HEK293 (cell line): ENCODE data around the gene MYCN.

Experiments used
- CTCF ChIA-PET: fragments of 350-600 bp; formaldehyde crosslinking; extraction: SDS; loops from one replicate; lab custom pipeline; 2021; ENCODE audit warnings: antibody characterized with exemption; lab: Yijun Ruan, JAX
- POLR2A ChIA-PET: fragments of 300-600 bp; formaldehyde crosslinking; extraction: SDS; loops from one replicate; lab custom pipeline; 2020; ENCODE audit warnings: antibody characterized with exemption, inconsistent platforms; lab: Yijun Ruan, JAX
- H3K27ac ChIP-seq: fragments of 200-500 bp; sonication (Bioruptor generic); 2 replicates; pipeline ENCODE4 v1.5.1; 2014; ENCODE audit warnings: low read depth, low read length, control low read depth, inconsistent platforms; ENCODE audit errors: extremely low read depth
- H3K36me3 ChIP-seq, 2 experiments: fragments of 200-500 bp in 1 of 2; sonication (Bioruptor generic) in 1 of 2; 1 replicate in 1 of 2; 2 replicates in 1 of 2; pipeline ENCODE4 v1.5.1; 2014 to 2017; ENCODE audit warnings: inconsistent platforms in 2 of 2, low read length in 2 of 2; ENCODE audit not compliant: control insufficient read depth in 2 of 2, insufficient read depth in 1 of 2
- H3K4me1 ChIP-seq: fragments of 200-500 bp; sonication (Bioruptor generic); 2 replicates; pipeline ENCODE4 v1.5.1; 2014; ENCODE audit warnings: mild to moderate bottlenecking, low read length, inconsistent platforms; ENCODE audit not compliant: control insufficient read depth, insufficient read depth
- H3K4me3 ChIP-seq: 2 replicates; pipeline ENCODE4 v1.5.1; 2011; ENCODE audit warnings: low read depth, mild to moderate bottlenecking, control low read depth, low read length, moderate library complexity
- H3K9me3 ChIP-seq: fragments of 200-500 bp; sonication (Bioruptor generic); 2 replicates; pipeline ENCODE4 v1.5.1; 2014; ENCODE audit warnings: low read depth, low read length, inconsistent platforms; ENCODE audit not compliant: control insufficient read depth, insufficient read depth
- HOXC10 ChIP-seq: sonication (generic); formaldehyde crosslinking; IDR thresholded peaks from 2 replicates; pipeline ENCODE4 v1.8.1; 2023; ENCODE audit warnings: mild to moderate bottlenecking, missing genetic modification reagents
- PRDM10 ChIP-seq: fragments of 450-650 bp; formaldehyde crosslinking; IDR thresholded peaks from 2 replicates; pipeline ENCODE4 v1.5.1; 2016; ENCODE audit warnings: missing biosample characterization, missing genetic modification characterization
- REST ChIP-seq: fragments of 450-650 bp; formaldehyde crosslinking; IDR thresholded peaks from 2 replicates; pipeline ENCODE4 v1.5.1; 2016; ENCODE audit warnings: missing biosample characterization, missing genetic modification characterization
- SALL2 ChIP-seq: fragments of 450-650 bp; formaldehyde crosslinking; IDR thresholded peaks from 2 replicates; pipeline ENCODE4 v1.5.0; 2017; ENCODE audit warnings: missing biosample characterization, mild to moderate bottlenecking, missing genetic modification characterization, borderline replicate concordance
- SP2 ChIP-seq: fragments of 450-650 bp; formaldehyde crosslinking; IDR thresholded peaks from 2 replicates; pipeline ENCODE4 v1.5.1; 2016; ENCODE audit warnings: missing biosample characterization, missing genetic modification characterization
- SP7 ChIP-seq: fragments of 450-650 bp; formaldehyde crosslinking; IDR thresholded peaks from 2 replicates; pipeline ENCODE4 v1.5.1; 2016; ENCODE audit warnings: missing biosample characterization, missing genetic modification characterization
- ZBTB10 ChIP-seq: fragments of 450-650 bp; formaldehyde crosslinking; IDR thresholded peaks from 2 replicates; pipeline ENCODE4 v1.5.1; 2016; ENCODE audit warnings: missing biosample characterization, missing genetic modification characterization
- ZIC2 ChIP-seq: fragments of 450-650 bp; formaldehyde crosslinking; IDR thresholded peaks from 2 replicates; pipeline ENCODE4 v1.5.1; 2016; ENCODE audit warnings: missing biosample characterization, missing genetic modification characterization
- ZNF133 ChIP-seq: fragments of 450-650 bp; formaldehyde crosslinking; IDR thresholded peaks from 2 replicates; pipeline ENCODE4 v1.5.1; 2016; ENCODE audit warnings: missing biosample characterization, missing genetic modification characterization
- ZNF140 ChIP-seq: fragments of 450-650 bp; formaldehyde crosslinking; IDR thresholded peaks from 2 replicates; pipeline ENCODE4 v1.5.1; 2016; ENCODE audit warnings: missing biosample characterization, missing genetic modification characterization
- ZNF169 ChIP-seq: fragments of 450-650 bp; formaldehyde crosslinking; IDR thresholded peaks from 2 replicates; pipeline ENCODE4 v1.5.1; 2016; ENCODE audit warnings: missing biosample characterization, missing genetic modification characterization
- ZNF239 ChIP-seq: fragments of 450-650 bp; formaldehyde crosslinking; IDR thresholded peaks from 2 replicates; pipeline ENCODE4 v1.5.1; 2016; ENCODE audit warnings: missing biosample characterization, missing genetic modification characterization
- ZNF302 ChIP-seq: fragments of 450-650 bp; formaldehyde crosslinking; IDR thresholded peaks from 2 replicates; pipeline ENCODE4 v1.5.1; 2016; ENCODE audit warnings: missing biosample characterization, missing genetic modification characterization, low read depth
- ZNF335 ChIP-seq: fragments of 450-650 bp; formaldehyde crosslinking; conservative IDR thresholded peaks from 2 replicates; pipeline ENCODE4 v1.5.1; 2016; ENCODE audit warnings: missing biosample characterization, missing genetic modification characterization
- ZNF544 ChIP-seq: fragments of 450-650 bp; formaldehyde crosslinking; IDR thresholded peaks from 2 replicates; pipeline ENCODE4 v1.5.0; 2017; ENCODE audit warnings: missing biosample characterization, missing genetic modification characterization
- ZNF610 ChIP-seq: fragments of 450-650 bp; formaldehyde crosslinking; IDR thresholded peaks from 2 replicates; pipeline ENCODE4 v1.5.1; 2016; ENCODE audit warnings: missing biosample characterization, missing genetic modification characterization, borderline replicate concordance
- ZNF645 ChIP-seq: fragments of 450-650 bp; formaldehyde crosslinking; IDR thresholded peaks from 2 replicates; pipeline ENCODE4; 2016; ENCODE audit warnings: missing biosample characterization, missing genetic modification characterization
- ZNF692 ChIP-seq: fragments of 450-650 bp; formaldehyde crosslinking; IDR thresholded peaks from 2 replicates; pipeline ENCODE4 v1.5.1; 2016; ENCODE audit warnings: missing biosample characterization, missing genetic modification characterization
- ZNF76 ChIP-seq: fragments of 450-650 bp; formaldehyde crosslinking; IDR thresholded peaks from 2 replicates; pipeline ENCODE4; 2016; ENCODE audit warnings: low read depth, missing biosample characterization, missing genetic modification characterization, borderline replicate concordance
- ZNF768 ChIP-seq: fragments of 450-650 bp; formaldehyde crosslinking; IDR thresholded peaks from 2 replicates; pipeline ENCODE4 v1.5.1; 2018; ENCODE audit warnings: missing biosample characterization, mild to moderate bottlenecking, missing genetic modification characterization
- ZNF785 ChIP-seq: fragments of 450-650 bp; formaldehyde crosslinking; IDR thresholded peaks from 2 replicates; pipeline ENCODE4 v1.5.1; 2016; ENCODE audit warnings: missing biosample characterization, missing genetic modification characterization
- ZNF830 ChIP-seq: fragments of 450-650 bp; IDR thresholded peaks from 2 replicates; pipeline ENCODE4 v1.5.0; 2018; ENCODE audit warnings: missing biosample characterization, missing genetic modification characterization, low read depth, mild to moderate bottlenecking, moderate library complexity

Gene MYCN

GRCh38 chr2:15990151-15991101 is 50.1 kb downstream of the MYCN start:
- no peaks in the 10 kb centered on the region for H3K4me1 ChIP-seq
- TF ChIP-seq ZBTB10 (tag by site-specific recombination), result no peak
- TF ChIP-seq ZNF610 (tag by site-specific recombination), result no peak
- TF ChIP-seq ZNF768 (tag by site-specific recombination), result no peak
- no peak for TF ChIP-seq ZNF169
- TF ChIP-seq SALL2 (tag by site-specific recombination), result no peak
- TF ChIP-seq ZNF335, result no peak
- TF ChIP-seq ZNF76 (tag by site-specific recombination), result no peak
- no peak for TF ChIP-seq SP7 (tag by site-specific recombination)
- TF ChIP-seq ZNF830 (tag by site-specific recombination), result no peak
- no peak for TF ChIP-seq SP2 (tag by site-specific recombination)
- no peak for TF ChIP-seq ZNF133
- no peak for TF ChIP-seq REST (tag by site-specific recombination)
- no peak for TF ChIP-seq ZNF140 (tag by site-specific recombination)
- TF ChIP-seq, all 188 proteins: peak for 0
- CTCF ChIA-PET, result no interaction called here
- H3K9me3 ChIP-seq, result no peaks in the 10 kb centered on the region
- H3K4me3 ChIP-seq, result no peak overlapping the region
- no peaks in the 10 kb centered on the region for H3K36me3 ChIP-seq
- no peak overlapping the region for H3K27ac ChIP-seq
- POLR2A ChIA-PET, result no interaction called here

GRCh38 chr2:15991231-15991630 is 50.9 kb downstream of the MYCN start:
- H3K36me3 ChIP-seq, result no peaks in the 10 kb centered on the region
- no peak overlapping the region for H3K4me3 ChIP-seq
- H3K27ac ChIP-seq, result no peak overlapping the region
- POLR2A ChIA-PET, result no interaction called here
- H3K4me1 ChIP-seq, result no peaks in the 10 kb centered on the region
- H3K9me3 ChIP-seq, result no peaks in the 10 kb centered on the region
- CTCF ChIA-PET, result interaction anchor here (0.6 kb wide), 1 partner anchor 166 kb away, joined by 3 read pairs; no protein-coding TSS in a partner anchor
- TF ChIP-seq ZNF785 (tag by site-specific recombination) (no peak), ZNF302 (tag by site-specific recombination) (no peak), ZIC2 (tag by site-specific recombination) (no peak), ZNF645 (tag by site-specific recombination) (no peak), ZNF692 (no peak), ZNF239 (tag by site-specific recombination) (no peak), PRDM10 (tag by site-specific recombination) (no peak), ZNF544 (no peak), HOXC10 (CRISPR knock-in tag) (no peak)
